Stimulated activated naive B cell treated with anti-CD40 and anti-IgM and Interleukin-4, amounts not matched to agents 10 μg/mL and 1 μg/mL and 100 μg/mL, for 72 hours (primary cell): ENCODE results near the gene CDKN2D.

Source experiments
- ATAC-seq, 2 donors: fragments of 150-1000 bp; cut with Tn5 transposase; replicated peaks; 2 replicates each; pipeline ENCODE4 v1.10.0; 2021; ENCODE audit warnings: moderate library complexity in 1 of 2
- DNase-seq: peaks from one replicate; pipeline ENCODE4 v3.0.0; 2021
- H3K27ac Mint-ChIP-seq: one replicate; pipeline ENCODE4 v1.8.0; 2022; ENCODE audit warnings: mild to moderate bottlenecking, mixed read lengths
- H3K27me3 Mint-ChIP-seq, 2 donors: one replicate each; pipeline ENCODE4 v1.8.0; 2022; ENCODE audit warnings: mixed read lengths in 2 of 2
- H3K36me3 Mint-ChIP-seq, 2 donors: one replicate each; pipeline ENCODE4 v1.8.0; 2022; ENCODE audit warnings: mixed read lengths in 2 of 2, mild to moderate bottlenecking in 1 of 2
- H3K4me1 Mint-ChIP-seq, 2 donors: one replicate each; pipeline ENCODE4 v1.8.0; 2022; ENCODE audit warnings: mixed read lengths in 2 of 2, mild to moderate bottlenecking in 1 of 2
- H3K4me3 Mint-ChIP-seq, 2 donors: one replicate each; pipeline ENCODE4 v1.8.0; 2022; ENCODE audit warnings: mild to moderate bottlenecking in 2 of 2, mixed read lengths in 2 of 2, moderate library complexity in 1 of 2
- H3K9me3 Mint-ChIP-seq, 2 donors: one replicate each; pipeline ENCODE4 v1.8.0; 2022; ENCODE audit warnings: mixed read lengths in 2 of 2, mild to moderate bottlenecking in 1 of 2

CDKN2D gene

GRCh38 chr19:10568826-10569651, at the start of gene CDKN2D:
Gene CDKN2D (minus strand): TSS chr19:10568979. CDS start chr19:10568653, 326 bp downstream.
- ATAC-seq, result peak; percentile 77 to 79
- peak; percentile 100 for DNase-seq
- peak within 1 kb of the TSS; percentile 97 for H3K27ac Mint-ChIP-seq
- no peaks in the 10 kb centered on the region for H3K27me3 Mint-ChIP-seq
- peaks cover 6 to 15% of the 10 kb centered on the region in 2 donors for H3K36me3 Mint-ChIP-seq
- H3K9me3 Mint-ChIP-seq, result no peaks in the 10 kb centered on the region
- peaks cover 43 to 59% of the 10 kb centered on the region in 2 donors for H3K4me1 Mint-ChIP-seq
- H3K4me3 Mint-ChIP-seq, result peak within 1 kb of the TSS; percentile 88 to 92

GRCh38 chr19:10617409-10618121, 48.8 kb upstream of the CDKN2D start:
- no peak overlapping the region for H3K4me3 Mint-ChIP-seq
- no peak for ATAC-seq
- no peaks in the 10 kb centered on the region for H3K27me3 Mint-ChIP-seq
- H3K4me1 Mint-ChIP-seq, result peaks cover 27 to 79% of the 10 kb centered on the region in 2 donors
- peak overlapping the region; percentile 62 for H3K27ac Mint-ChIP-seq
- no peak for DNase-seq
- peaks cover 45 to 49% of the 10 kb centered on the region in 2 donors for H3K36me3 Mint-ChIP-seq
- peaks cover 0 to 2% of the 10 kb centered on the region in 2 donors for H3K9me3 Mint-ChIP-seq

- Mint-ChIP-seq H3K4me3 (peak overlapping the region; percentile 11 to 45), H3K27ac (peak overlapping the region; percentile 88), H3K4me1 (peaks cover 15 to 68% of the 10 kb centered on the region in 2 donors), H3K9me3 (peaks cover 0 to 2% of the 10 kb centered on the region in 2 donors), H3K36me3 (peaks cover 30 to 31% of the 10 kb centered on the region in 2 donors), H3K27me3 (no peaks in the 10 kb centered on the region)
- ATAC-seq, result no peak
- no peak for DNase-seq
Observed at GRCh38 chr19:10615429-10616023, 46.7 kb upstream of the CDKN2D start.

- no peak for ATAC-seq
- no peak for DNase-seq
- peak overlapping the region; percentile 65 for H3K27ac Mint-ChIP-seq
- H3K9me3 Mint-ChIP-seq, result peaks cover 0 to 2% of the 10 kb centered on the region in 2 donors
- peaks cover 25 to 26% of the 10 kb centered on the region in 2 donors for H3K36me3 Mint-ChIP-seq
- H3K4me3 Mint-ChIP-seq, result no peak overlapping the region
- no peaks in the 10 kb centered on the region for H3K27me3 Mint-ChIP-seq
- peaks cover 12 to 50% of the 10 kb centered on the region in 2 donors for H3K4me1 Mint-ChIP-seq
Observed at GRCh38 chr19:10612499-10613119, 43.8 kb upstream of the CDKN2D start.

- Mint-ChIP-seq H3K4me1 (peaks cover 10 to 43% of the 10 kb centered on the region in 2 donors), H3K36me3 (peaks cover 22 to 24% of the 10 kb centered on the region in 2 donors), H3K27me3 (no peaks in the 10 kb centered on the region), H3K4me3 (no peak overlapping the region), H3K9me3 (peaks cover 0 to 2% of the 10 kb centered on the region in 2 donors), H3K27ac (peak overlapping the region; percentile 56)
- DNase-seq (no peak), ATAC-seq (no peak)
Observed at GRCh38 chr19:10611907-10612306, 43.1 kb upstream of the CDKN2D start.

DNA sequence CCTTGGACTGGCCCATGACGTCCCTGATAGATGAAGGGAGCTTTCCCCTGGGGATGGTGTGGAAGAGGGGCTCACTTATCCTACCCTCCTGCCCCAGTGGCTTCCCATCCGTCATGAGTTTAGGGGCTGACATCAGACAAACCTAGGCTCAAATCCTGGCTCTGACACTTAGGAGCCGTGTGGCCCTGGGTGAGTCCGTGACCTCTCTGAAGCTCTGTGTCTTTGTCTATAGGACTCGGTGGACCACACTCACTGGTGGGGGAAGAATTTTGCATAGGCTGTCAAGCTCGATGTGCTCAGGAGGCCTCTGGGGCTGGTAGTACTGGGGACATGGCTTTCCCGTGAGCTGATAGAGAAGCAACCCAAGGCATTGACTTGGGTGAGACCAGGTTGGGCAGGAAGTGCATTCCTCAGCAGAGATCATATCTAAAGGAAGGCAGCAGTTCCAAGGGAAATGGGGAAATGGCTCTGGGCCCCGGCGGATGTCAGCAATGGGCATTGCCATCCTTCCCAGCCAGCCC, 35.7 kb upstream of the CDKN2D start:
- no peaks in the 10 kb centered on the region for H3K9me3 Mint-ChIP-seq
- H3K4me1 Mint-ChIP-seq, result peaks cover 18 to 32% of the 10 kb centered on the region in 2 donors
- ATAC-seq, result peak; percentile 28 to 29
- H3K4me3 Mint-ChIP-seq, result peak overlapping the region; percentile 90 to 94
- peak; percentile 26 for DNase-seq
- H3K27me3 Mint-ChIP-seq, result no peaks in the 10 kb centered on the region
- H3K27ac Mint-ChIP-seq, result peak overlapping the region; percentile 99
- H3K36me3 Mint-ChIP-seq, result peaks cover 11 to 16% of the 10 kb centered on the region in 2 donors

DNA sequence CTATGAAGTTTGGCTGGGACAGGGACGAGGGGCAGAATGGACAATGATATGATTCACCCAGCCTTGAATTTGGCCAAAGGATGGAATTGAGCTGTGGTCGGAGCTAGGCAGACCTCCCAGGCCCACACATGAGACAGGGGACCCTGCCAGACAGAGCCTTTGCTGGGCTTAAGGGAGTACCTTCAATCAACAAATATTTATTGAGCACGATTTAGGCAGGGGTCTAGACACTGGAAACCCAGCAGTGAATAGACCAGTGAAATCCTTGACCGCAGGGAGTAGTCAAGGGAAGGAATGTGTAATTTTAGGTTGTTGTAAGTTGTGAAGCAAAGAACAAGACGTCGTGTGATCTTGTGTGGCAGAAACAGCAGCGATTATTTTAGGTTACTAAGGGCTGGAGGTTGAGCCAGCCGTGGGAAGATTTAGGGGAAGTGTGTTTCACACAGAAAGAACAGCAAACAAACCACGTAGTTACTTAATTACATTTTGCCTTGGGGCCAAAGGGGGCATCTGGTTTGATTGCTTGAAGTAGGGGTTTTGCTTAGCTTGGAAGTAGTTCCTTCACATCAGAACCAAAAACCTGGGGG, 35.2 kb upstream of the CDKN2D start:
- Mint-ChIP-seq H3K9me3 (no peaks in the 10 kb centered on the region), H3K4me1 (peaks cover 18 to 32% of the 10 kb centered on the region in 2 donors), H3K4me3 (peak overlapping the region; percentile 90 to 94), H3K27ac (peak overlapping the region; percentile 99), H3K36me3 (peaks cover 11 to 16% of the 10 kb centered on the region in 2 donors), H3K27me3 (no peaks in the 10 kb centered on the region)
- ATAC-seq, result peak; percentile 40 to 52
- DNase-seq, result peak; percentile 54

DNA sequence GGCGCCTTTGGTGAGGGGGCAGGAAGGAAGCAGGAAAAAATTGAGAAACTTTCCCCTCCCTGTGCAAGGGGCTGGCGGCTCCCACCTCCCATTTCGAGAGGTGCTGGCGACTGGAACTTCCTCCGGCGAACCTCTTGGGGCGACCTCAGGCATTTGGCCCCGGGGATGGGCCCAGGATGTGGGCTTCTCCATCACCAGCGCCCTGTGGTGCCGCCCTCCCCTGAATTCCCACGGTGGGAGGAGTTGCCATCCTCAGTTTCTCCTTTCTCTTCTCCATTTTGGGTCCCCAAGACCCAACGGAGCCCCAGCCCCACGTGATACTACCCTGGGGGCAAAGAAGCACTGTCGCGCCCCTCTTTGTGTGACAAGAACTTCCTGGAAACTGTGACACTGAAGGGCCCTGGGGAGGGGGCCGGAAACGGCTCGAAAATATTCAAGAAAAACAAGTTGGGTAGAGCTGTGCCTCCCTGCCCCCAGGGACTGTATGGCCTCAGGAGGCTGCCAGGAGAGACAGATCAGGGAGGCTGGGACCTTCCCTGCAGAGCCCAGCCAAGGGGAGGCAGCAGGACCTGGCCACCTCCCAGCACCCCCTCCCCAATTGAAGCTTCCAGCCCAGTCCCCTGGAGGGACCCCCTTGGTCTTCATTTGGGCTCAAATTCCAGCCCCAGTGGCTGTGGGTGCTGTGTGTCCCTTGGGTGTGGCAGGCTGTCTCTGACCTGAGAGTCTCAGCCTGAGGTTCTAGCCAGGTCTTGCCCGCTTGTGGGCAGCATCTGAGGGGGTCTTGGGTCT, 34.5 kb upstream of the CDKN2D start:
- peak overlapping the region; percentile 90 to 94 for H3K4me3 Mint-ChIP-seq
- no peaks in the 10 kb centered on the region for H3K27me3 Mint-ChIP-seq
- DNase-seq (peak; percentile 86), ATAC-seq (peak; percentile 72 to 76)
- H3K27ac Mint-ChIP-seq, result peak overlapping the region; percentile 99
- H3K9me3 Mint-ChIP-seq, result no peaks in the 10 kb centered on the region
- H3K4me1 Mint-ChIP-seq, result peaks cover 18 to 34% of the 10 kb centered on the region in 2 donors
- H3K36me3 Mint-ChIP-seq, result peaks cover 11 to 16% of the 10 kb centered on the region in 2 donors

DNA sequence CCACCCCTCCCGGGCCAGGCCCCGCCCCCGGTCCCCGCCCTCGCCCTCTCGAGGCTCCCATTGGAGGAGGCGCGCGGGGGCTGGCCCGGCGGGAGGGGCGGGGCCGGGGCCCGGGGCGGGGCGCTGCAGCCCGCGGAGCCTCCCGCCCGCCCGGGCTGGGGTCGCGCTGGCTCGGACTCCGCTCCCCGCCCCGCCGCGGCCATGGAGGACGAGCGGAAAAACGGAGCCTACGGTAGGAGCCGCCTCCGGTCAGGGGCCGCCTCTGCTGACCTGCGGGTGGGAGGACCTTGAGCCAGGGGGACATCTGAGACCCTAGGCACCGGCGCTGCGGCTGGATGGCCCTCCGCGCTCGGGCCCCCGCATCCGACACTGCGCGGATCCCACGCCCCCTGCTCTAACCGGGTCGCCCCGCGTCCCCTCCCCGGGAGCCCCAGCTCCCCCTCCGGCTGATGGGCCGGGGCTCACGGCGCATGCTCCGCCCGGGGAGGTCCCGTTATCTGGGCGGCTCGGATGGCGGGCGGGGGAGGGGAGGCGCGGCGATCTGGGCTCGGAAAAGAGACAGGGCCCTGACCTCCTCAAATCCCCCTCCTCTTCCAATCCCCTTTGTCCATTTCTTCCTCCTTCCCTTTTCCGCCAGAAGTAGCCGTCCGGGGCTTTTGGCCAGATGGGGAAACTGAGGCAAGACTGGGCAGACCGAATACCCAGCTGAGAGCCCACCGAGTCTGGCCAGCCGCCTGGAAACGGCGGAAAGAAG, 33.7 kb upstream of the CDKN2D start:
- H3K36me3 Mint-ChIP-seq, result peaks cover 11 to 16% of the 10 kb centered on the region in 2 donors
- peak overlapping the region; percentile 99 for H3K27ac Mint-ChIP-seq
- H3K27me3 Mint-ChIP-seq, result no peaks in the 10 kb centered on the region
- H3K4me1 Mint-ChIP-seq, result peaks cover 18 to 39% of the 10 kb centered on the region in 2 donors
- H3K9me3 Mint-ChIP-seq, result no peaks in the 10 kb centered on the region
- ATAC-seq, result peak; percentile 69 to 75
- peak overlapping the region; percentile 90 to 94 for H3K4me3 Mint-ChIP-seq
- DNase-seq, result peak; percentile 75

DNA sequence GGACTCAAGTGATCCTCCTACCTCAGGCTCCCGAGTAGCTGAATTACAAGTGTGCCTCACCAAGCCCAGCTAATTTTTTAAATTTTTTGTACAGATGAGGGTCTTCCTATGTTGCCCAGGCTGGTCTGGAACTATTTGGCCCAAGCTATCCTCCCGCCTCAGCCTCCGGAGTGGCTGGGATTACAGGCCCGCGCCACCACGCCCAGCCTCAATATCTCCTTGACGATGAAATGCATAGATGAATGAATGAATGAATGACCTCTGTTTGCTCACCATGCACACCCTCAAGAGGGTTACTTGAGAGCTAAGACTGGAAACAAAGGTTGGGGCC, 33.2 kb upstream of the CDKN2D start:
- H3K9me3 Mint-ChIP-seq, result no peaks in the 10 kb centered on the region
- H3K27me3 Mint-ChIP-seq, result no peaks in the 10 kb centered on the region
- peak overlapping the region; percentile 67 for H3K27ac Mint-ChIP-seq
- H3K4me3 Mint-ChIP-seq, result peak overlapping the region; percentile 90 to 94
- H3K36me3 Mint-ChIP-seq, result peaks cover 11 to 16% of the 10 kb centered on the region in 2 donors
- ATAC-seq, result no peak
- DNase-seq, result no peak
- H3K4me1 Mint-ChIP-seq, result peaks cover 18 to 42% of the 10 kb centered on the region in 2 donors

- no peaks in the 10 kb centered on the region for H3K9me3 Mint-ChIP-seq
- no peak for DNase-seq
- peaks cover 11 to 16% of the 10 kb centered on the region in 2 donors for H3K36me3 Mint-ChIP-seq
- no peaks in the 10 kb centered on the region for H3K27me3 Mint-ChIP-seq
- peaks cover 30 to 55% of the 10 kb centered on the region in 2 donors for H3K4me1 Mint-ChIP-seq
- ATAC-seq, result no peak
- H3K27ac Mint-ChIP-seq, result no peak overlapping the region
- H3K4me3 Mint-ChIP-seq, result no peak overlapping the region
Observed at GRCh38 chr19:10600149-10600548, 31.4 kb upstream of the CDKN2D start.

DNA sequence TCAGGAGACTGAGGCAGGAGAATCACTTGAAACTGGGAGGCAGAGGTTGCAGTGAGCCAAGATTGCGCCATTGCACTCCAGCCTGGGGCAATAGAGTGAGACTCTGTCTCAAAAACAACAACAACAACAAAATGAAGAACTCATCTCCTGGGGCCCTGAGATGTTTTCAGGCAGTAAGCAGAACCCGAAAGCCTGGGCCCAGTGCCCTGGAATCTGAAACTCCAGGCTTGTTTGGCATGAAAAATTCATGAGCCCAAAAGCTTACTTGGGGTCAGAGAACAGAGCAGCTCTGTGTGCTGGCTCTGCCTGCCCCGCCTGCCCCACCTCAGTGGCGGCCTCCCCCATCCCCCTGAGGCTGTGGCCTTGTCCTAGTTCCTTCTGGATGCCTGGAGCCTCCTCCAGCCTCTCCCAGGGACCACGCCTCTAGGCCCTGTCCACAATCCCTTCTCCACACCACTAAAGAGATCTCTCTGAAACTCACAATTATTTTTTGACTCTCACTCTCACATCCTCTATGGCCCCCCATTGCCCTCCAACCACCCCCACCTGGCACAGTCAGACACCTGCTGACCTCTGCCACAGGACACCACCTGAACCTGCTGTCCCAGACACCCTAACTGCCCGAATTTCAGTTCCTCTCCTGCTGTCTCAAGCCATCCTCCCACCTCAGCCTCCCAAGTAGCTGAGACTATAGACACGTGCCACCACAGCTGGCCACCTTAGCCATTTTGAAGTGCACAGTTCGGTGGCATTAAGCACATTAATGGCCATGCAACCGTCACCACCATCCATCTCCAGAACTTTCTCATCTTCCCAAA, 25.2 kb upstream of the CDKN2D start:
- peak overlapping the region; percentile 81 for H3K27ac Mint-ChIP-seq
- H3K9me3 Mint-ChIP-seq, result no peaks in the 10 kb centered on the region
- ATAC-seq (peak; percentile 73 to 81), DNase-seq (peak; percentile 35)
- peaks cover 19 to 47% of the 10 kb centered on the region in 2 donors for H3K4me1 Mint-ChIP-seq
- peak overlapping the region; percentile 61 to 62 for H3K4me3 Mint-ChIP-seq
- H3K27me3 Mint-ChIP-seq, result no peaks in the 10 kb centered on the region
- H3K36me3 Mint-ChIP-seq, result peaks cover 0 to 2% of the 10 kb centered on the region in 2 donors
